IPS-NIHi11 (cell line): ENCODE measurements around the gene PHYKPL.

Experiments
- DNase-seq: peaks from one replicate; pipeline ENCODE4 v3.0.0; 2012; ENCODE audit warnings: mixed read lengths, low spot score

PHYKPL gene

DNA sequence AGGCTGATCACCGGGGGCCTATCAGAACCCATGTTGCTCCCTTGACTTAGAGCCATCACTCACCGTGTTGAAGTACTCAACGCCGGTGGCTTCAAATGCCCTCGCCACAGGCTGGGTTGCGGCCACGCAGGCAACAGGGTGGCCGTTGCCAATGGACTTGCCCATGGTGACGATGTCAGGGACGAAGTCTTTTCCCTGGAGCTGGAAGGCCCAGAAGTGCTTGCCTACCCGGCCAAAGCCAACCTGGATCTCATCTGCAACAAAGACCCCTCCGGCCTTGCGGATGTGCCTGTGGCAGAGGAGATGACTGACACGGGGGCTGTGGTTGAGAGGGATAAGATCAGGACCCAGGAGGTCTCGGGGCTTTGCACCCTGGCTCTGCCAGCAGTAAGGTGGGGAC lies 10.3 kb downstream of the PHYKPL start:
- no peak for DNase-seq

GRCh38 chr5:178221853-178222252 lies 10.7 kb downstream of the PHYKPL start:
- DNase-seq, result no peak

GRCh38 chr5:178221282-178221681 lies 11.3 kb downstream of the PHYKPL start:
- DNase-seq, result no peak

- no peak for DNase-seq
Observed at GRCh38 chr5:178218827-178219226, 13.8 kb downstream of the PHYKPL start.

- DNase-seq, result no peak
Observed at GRCh38 chr5:178218237-178218776, 14.3 kb downstream of the PHYKPL start.

DNA sequence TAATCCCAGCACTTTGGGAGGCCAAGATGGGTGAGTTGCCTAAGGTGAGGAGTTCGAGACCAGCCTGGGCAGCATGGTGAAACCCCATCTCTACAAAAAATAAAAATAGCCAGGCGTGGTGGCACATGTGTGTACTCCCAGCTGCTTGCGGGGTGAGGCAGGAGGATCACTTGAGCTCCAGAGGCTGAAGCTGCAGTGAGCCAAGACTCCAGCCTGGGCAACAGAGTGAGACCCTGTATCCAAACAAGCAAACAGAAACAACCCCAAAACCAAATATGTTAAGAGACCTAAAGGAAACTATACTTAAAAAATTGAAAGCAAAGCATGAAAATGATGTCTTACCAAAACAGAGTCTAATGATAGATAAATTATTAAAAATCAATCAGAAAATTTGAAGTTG lies 15.8 kb downstream of the PHYKPL start:
- DNase-seq, result no peak

DNA sequence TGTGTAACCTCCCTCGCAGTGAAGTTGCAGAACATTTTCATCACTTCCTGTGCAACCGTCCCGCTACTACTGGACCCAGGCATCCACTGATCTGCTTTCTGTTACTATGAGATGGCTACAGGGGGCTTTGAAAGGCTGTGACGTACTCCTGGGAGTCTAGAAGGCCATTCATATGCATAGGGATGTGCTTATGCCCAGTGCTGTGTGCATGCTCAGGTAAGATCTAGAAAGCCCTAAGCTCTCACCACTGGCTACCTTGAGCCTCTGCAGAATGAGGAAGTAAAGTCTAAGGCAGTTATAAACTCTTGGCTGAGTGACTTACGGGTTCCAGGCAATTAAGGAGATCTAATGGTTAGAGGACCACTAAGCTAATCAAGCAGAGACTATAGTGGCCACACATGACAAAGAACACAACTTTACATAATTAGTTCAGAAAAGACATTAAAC lies 16.5 kb downstream of the PHYKPL start:
- DNase-seq, result no peak

DNA sequence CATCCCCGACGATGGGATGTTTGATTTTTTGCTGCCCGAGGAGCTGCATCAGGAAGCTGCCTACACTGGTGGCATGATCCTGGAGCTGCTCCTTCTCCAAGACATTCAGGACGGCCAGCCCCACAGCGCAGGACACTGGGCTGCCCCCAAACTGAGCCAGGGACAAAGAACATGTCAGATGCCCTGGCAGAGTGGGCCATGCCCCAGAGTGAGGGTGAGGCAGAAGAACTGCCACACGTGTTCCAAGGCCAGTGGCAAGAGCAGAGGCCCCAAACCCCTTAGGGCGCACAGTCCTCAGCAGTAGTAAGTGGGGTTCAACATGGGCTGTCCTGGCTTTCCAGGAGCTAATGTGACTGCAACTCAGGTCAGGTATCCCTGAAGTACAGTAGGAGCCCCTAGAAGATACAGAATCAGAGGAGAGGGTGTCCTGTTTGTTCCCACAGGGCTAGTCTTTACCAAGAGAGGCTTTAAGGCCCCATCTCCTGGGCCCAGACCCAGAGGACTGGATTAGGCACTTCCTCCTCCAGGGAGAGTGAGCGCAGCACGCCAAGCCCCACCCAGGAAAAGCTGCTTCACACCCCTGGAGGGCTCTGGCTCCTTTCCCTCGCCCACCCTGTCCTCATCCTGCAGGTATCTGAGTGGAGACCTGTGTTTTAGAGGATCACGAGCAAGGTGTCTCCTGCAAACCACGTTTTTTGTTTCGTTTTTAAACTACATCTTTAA lies 17.2 kb downstream of the PHYKPL start:
- no peak for DNase-seq

DNA sequence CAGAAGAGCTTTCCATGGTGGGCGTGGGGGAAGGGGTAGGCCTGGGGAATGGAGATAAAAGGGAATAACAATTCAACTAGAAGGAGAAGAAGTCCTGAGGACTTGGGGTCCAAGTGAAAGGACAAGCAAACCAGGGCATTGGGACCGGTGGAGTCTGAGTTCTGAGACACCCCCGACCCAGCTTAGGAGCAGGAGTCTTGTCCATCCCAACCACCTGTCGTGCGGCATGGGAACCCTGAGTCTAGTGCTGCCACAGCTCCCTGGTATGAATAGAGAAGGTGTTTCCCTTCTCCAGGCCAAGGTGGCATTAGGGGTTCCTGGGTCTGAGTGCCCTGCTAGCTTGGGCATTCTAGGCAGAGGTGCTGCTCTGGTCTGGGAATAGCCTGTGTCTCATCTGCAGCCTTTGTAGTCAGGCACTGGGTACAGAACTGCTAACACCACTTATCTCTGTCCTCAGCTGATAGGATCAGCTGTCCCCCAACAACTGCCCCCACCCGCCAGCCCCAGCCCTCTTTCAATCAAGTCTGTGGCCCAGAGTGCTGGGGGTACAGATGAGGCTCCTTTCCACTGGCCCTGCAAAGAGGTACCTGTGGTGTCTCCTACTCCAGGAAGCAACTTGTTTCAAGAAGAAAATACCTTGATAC lies 18.3 kb downstream of the PHYKPL start:
- no peak for DNase-seq

DNA sequence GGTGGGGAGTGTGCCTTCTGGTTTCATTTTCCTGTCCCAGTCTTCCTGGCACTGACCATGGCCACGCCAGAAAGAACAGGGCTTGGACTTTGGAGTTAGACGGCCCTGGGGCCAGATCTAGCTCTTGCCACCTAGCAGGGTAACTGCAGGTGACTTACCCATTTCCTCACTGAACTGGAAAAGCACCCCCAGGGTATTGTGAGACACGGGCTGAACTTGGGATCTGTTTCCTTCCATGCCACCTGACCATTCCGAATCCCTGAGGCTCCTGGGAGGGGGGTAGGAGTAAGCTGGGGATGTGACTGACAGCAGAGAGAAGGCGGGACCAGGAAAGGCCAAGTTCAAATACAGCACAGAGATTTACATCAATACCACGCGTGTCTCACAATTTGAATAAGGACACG lies 18.9 kb downstream of the PHYKPL start:
- no peak for DNase-seq

GRCh38 chr5:178213003-178213461 lies 19.6 kb downstream of the PHYKPL start:
- DNase-seq, result no peak

GRCh38 chr5:178212241-178213002 lies 20.2 kb downstream of the PHYKPL start:
- no peak for DNase-seq

DNA sequence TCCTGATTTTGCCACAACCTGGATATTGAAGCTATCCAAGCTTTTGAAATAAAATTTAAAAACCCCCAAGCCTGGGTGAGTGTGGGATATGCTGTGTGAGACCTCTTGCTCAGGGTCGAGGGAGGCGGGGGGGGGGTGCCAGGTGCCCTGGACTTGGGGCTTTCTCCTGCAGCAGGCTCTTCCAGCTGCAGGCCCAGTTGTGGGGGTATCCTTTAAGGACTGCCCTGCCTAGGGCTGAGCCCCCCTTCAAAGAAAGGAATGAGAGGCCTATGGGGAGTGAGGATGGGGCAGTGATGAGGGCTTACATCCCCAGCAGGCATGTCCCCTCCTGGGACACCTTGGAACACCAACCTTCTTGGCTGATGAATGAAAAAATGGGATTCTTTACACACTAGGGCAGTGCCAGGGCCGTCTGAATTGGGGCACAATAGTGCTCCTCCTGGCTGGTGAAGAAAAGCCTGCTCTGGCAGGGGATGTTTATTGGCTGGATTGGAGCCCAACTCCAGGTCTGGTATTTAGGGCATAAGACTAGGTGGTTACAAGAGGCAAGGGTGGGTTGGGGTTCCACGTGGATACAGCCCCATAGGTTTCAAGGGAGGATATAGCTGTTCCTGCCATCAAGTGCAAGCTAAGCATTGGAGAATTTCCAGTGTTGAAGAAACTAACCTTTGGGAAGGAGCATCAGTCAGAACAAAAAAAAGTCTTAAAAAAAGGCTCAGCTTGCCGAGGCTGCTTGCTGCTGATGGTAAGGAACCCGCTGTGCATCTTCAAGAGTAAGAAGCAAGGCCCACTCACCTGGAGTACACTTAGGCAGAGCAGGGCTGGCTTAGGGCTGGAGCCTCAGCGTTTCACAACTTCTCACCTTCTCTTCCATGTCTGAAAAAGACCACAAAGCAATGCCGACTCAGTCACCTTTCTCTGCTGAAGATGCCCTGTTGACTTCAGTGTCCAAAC lies 21.2 kb downstream of the PHYKPL start:
- DNase-seq, result no peak

GRCh38 chr5:178210686-178211085 lies 21.9 kb downstream of the PHYKPL start:
- DNase-seq, result no peak

DNA sequence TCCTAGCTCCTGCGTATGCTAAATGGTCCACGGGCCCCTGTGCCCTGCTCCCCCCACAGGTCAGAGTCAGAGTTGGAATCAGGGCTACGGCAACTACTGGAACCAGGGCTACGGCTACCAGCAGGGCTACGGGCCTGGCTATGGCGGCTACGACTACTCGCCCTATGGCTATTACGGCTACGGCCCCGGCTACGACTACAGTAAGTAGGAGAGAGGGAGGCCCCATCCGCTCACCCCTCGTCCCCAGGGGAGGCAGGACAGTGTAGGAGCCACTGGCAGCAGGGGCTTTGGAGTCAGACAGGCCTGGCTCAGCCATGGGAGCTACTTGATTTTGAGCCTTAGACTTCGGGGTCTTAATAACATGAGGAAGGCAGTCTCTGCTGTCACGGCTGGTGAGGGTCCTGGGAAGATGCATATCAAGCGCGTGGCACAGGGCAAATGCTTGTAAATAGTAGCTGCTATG lies 22.5 kb downstream of the PHYKPL start:
- DNase-seq, result no peak

- no peak for DNase-seq
Observed at GRCh38 chr5:178209334-178210072, 23.1 kb downstream of the PHYKPL start.

DNA sequence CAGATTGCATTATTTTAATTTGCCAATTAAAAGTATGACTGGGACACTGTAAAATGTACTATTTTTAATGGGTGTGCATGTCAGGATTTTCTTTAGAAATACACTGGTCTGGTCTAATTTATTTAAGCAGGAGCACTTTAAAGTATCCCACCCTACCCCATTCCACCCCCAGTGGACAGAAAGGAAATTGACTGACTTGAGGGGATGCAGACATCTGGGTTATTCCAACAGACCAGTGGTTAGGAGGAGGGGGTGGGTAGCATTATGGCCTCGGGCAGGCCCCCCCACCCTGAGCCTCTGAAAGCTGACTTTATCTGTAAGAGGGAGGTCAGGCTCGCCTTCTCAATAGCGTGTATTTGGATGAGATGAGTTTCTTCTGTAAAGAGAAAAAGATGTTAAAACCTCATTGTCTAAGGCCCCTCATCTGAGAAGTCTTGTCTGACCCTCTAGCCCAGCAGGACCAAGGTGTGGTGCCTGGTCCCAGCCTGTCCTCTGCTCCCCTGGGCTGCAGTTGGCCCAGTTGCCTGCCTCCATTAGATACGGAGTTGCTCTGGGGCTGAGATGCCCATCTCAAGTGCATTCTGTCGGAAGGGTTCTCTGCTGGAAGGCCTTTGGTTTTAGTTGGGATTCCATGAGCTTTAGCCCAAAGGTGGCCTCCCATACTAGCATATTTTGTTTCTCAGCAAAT lies 23.9 kb downstream of the PHYKPL start:
- DNase-seq, result no peak

GRCh38 chr5:178207917-178208280 lies 24.7 kb downstream of the PHYKPL start:
- no peak for DNase-seq

DNA sequence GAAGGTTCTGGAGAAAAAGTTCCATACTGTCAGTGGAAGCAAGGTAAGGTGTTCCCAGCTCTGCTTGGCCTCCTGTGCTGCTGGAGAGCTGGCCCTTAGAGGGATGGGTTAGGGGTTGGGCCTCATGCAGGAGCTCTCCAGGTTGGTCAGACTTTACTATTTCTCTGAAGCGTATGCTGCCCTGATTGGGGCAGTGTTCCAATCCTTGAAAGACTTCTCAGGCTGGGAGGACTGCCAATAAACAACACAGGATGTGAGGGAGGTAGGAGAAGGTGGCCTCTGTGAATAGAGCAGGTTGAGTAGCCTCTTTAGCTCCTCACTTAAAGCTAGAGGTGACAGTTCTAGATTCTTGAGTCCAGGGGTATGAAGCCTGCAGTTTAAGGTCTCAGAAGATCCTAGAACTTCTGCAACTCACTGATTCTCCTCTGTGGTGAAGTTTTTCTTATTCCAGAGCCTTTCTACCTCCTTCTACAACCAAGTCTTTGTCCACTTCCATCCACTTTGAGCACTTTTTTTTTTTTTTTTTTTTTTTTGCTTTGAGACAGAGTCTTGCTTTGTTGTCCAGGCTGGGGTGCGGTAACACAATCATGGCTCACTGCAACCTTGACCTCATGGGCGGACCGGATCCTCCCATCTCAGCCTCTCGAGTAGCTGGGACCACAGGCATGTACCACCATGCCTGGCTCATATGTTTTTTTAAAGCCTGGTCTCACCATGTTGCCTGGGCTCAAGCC lies 25.3 kb downstream of the PHYKPL start:
- no peak for DNase-seq
